Central memory CD8-positive, alpha-beta T cell (primary cell): Measurements from ENCODE around the gene SPDEF.

ENCODE experiments used
- ATAC-seq: fragments of 150-1000 bp; cut with Tn5 transposase; replicated peaks from 2 replicates; pipeline ENCODE4 v1.10.0; 2022; ENCODE audit warnings: mild to moderate bottlenecking, moderate FRiP score, moderate number of reproducible peaks; ENCODE audit not compliant: poor library complexity, severe bottlenecking; ENCODE audit errors: extremely low read depth
- DNase-seq, 2 donors: peaks; one replicate each; pipeline ENCODE4 v3.0.0; 2021; ENCODE audit warnings: low spot score in 2 of 2
- H3K27ac Mint-ChIP-seq: one replicate; pipeline ENCODE4 v1.8.0; 2022; ENCODE audit warnings: low read depth, mild to moderate bottlenecking, moderate library complexity, mixed read lengths
- H3K27me3 Mint-ChIP-seq: one replicate; pipeline ENCODE4 v1.8.0; 2022; ENCODE audit warnings: mixed read lengths
- H3K36me3 Mint-ChIP-seq: one replicate; pipeline ENCODE4 v1.8.0; 2022; ENCODE audit warnings: mild to moderate bottlenecking, moderate library complexity, mixed read lengths; ENCODE audit not compliant: insufficient read depth
- H3K4me1 Mint-ChIP-seq: one replicate; pipeline ENCODE4 v1.8.0; 2022; ENCODE audit warnings: mixed read lengths
- H3K4me3 Mint-ChIP-seq: one replicate; pipeline ENCODE4 v1.8.0; 2022; ENCODE audit warnings: mild to moderate bottlenecking, moderate library complexity, mixed read lengths
- H3K9me3 Mint-ChIP-seq: one replicate; pipeline ENCODE4 v1.8.0; 2022; ENCODE audit warnings: mixed read lengths

Gene SPDEF

DNA sequence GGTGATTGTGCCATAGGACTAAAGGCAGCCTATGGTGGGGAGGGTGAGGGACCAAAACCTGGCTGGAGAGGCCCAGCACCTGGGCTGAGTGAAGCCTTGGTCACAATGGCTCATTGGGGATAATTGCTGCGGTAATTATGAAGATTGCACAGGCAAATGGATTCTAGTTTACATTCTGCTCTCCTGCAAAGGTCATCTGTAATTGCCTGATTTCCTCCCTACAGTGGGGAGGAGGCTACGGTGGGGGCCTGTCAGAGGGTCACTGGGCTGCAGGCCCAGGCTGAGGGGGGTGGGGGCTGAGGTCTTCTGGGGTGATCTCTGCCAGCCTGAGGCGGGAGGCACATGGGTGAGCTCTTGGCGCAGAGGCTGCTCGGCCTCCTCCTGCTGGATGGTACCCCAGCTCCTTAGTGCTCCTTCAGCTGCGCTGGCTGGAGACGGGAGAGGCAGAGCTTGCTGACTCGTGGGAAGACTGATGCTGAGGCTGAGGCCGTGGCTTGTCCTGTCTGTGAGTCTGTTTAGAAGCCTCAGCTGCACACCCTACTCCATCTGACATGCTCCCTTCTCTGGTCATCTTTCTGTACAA lies 59.9 kb downstream of the SPDEF start:
- H3K27me3 Mint-ChIP-seq, result no peaks in the 10 kb centered on the region
- H3K4me3 Mint-ChIP-seq, result no peak overlapping the region
- ATAC-seq, result no peak
- DNase-seq, result no peak
- no peaks in the 10 kb centered on the region for H3K9me3 Mint-ChIP-seq
- no peak overlapping the region for H3K27ac Mint-ChIP-seq
- peaks cover 3% of the 10 kb centered on the region for H3K36me3 Mint-ChIP-seq
- H3K4me1 Mint-ChIP-seq, result peaks cover 8% of the 10 kb centered on the region

DNA sequence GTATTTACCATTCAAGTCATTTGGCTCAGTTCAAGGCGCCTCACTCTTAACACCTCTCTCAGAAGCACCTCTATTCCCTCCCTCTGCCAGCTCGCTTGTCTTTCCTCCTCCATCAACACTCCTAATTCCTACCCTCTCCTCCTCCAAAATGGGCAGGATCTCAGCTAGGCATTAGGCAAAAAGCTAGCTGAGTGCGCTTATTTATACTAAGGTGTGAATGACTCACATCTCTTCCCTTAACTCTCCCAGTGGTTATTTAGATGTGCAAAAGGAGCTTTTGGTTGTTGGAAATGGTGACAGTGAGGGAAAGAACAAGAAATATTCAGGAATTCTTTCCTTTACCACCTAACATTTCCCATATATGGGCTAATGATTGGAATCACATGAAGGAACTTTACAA lies 61.2 kb downstream of the SPDEF start:
- peaks cover 3% of the 10 kb centered on the region for H3K36me3 Mint-ChIP-seq
- H3K4me3 Mint-ChIP-seq, result no peak overlapping the region
- no peak for ATAC-seq
- H3K27me3 Mint-ChIP-seq, result no peaks in the 10 kb centered on the region
- H3K27ac Mint-ChIP-seq, result no peak overlapping the region
- peaks cover 4% of the 10 kb centered on the region for H3K4me1 Mint-ChIP-seq
- no peak for DNase-seq
- H3K9me3 Mint-ChIP-seq, result no peaks in the 10 kb centered on the region

DNA sequence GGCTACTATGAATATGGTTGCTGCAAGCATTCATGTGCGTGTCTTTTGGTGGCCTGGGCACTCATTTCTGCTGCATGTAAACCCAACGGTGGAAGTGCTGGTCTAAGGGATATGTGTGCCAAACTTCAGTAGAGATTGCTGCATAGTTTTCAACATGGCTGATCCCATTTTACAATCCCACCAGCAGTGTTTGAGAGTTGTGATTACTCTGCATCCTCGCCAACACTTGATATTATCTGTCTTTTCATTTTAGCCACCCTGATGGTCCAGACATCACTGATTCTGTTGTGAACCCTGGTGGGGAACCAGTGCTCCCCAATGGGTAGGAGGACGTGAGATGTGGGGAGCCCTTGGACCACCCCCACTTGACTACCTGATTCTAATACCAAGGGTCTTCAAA lies 62.8 kb downstream of the SPDEF start:
- Mint-ChIP-seq H3K4me3 (no peak overlapping the region), H3K27ac (no peak overlapping the region), H3K36me3 (peaks cover 3% of the 10 kb centered on the region), H3K9me3 (no peaks in the 10 kb centered on the region), H3K4me1 (peaks cover 14% of the 10 kb centered on the region), H3K27me3 (no peaks in the 10 kb centered on the region)
- ATAC-seq (no peak), DNase-seq (no peak)

DNA sequence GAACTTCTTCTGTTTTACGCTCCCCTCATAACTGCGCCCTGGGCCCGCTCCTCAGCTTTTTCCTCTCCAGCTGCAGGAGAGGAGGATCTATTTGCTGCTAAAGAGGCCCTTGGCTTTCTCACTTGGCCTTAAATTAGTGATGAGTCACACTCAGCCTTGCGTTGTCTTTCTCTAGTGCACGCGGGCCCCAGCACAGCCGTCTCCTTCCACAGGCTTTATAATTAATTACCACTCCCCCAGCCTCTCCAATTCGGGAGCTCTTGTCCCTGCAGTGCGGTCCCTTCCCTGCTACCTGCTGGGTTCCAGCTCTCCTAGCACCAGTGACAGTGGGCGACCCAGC lies 65.1 kb downstream of the SPDEF start:
- H3K27me3 Mint-ChIP-seq, result no peaks in the 10 kb centered on the region
- H3K9me3 Mint-ChIP-seq, result no peaks in the 10 kb centered on the region
- no peak for ATAC-seq
- peaks cover 29% of the 10 kb centered on the region for H3K4me1 Mint-ChIP-seq
- H3K4me3 Mint-ChIP-seq, result no peak overlapping the region
- H3K27ac Mint-ChIP-seq, result peak overlapping the region; percentile 75
- no peak for DNase-seq
- peaks cover 5% of the 10 kb centered on the region for H3K36me3 Mint-ChIP-seq

DNA sequence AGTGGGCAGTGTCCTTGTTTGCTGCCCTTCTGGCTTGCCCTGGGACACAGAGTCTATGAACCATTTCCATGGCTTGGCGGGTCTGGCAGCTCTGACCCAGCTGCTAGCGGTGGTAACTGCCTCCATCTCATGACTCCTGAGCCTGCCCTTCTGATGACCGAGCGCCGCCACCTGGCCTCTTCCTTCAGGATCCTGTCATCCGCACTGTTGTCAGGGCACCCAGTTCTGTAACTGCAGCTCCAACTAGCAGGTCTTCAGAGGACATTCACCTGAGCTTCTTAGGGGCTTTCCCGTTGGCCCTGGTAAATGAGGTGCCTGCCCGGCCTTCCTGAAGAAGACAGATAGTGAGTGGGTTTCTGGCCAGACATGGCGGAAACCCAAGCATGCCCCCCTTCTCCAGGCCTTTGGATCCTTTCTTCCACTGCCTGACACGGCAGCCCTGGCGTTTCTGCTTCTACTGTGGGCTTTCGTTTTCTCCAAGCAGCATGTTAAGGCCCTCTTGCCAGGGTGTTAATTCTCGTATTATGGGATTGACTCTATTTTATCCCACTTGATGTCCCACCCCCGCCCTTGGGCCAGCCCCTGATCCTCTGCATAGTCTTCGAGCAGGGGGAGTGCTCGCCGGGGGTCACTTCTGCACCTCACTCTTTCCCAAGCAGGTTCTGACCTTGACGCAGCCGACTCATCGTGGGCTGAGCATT lies 65.6 kb downstream of the SPDEF start:
- no peaks in the 10 kb centered on the region for H3K9me3 Mint-ChIP-seq
- DNase-seq (no peak), ATAC-seq (no peak)
- H3K27ac Mint-ChIP-seq, result peak overlapping the region; percentile 75
- H3K27me3 Mint-ChIP-seq, result no peaks in the 10 kb centered on the region
- no peak overlapping the region for H3K4me3 Mint-ChIP-seq
- peaks cover 34% of the 10 kb centered on the region for H3K4me1 Mint-ChIP-seq
- H3K36me3 Mint-ChIP-seq, result peaks cover 5% of the 10 kb centered on the region

DNA sequence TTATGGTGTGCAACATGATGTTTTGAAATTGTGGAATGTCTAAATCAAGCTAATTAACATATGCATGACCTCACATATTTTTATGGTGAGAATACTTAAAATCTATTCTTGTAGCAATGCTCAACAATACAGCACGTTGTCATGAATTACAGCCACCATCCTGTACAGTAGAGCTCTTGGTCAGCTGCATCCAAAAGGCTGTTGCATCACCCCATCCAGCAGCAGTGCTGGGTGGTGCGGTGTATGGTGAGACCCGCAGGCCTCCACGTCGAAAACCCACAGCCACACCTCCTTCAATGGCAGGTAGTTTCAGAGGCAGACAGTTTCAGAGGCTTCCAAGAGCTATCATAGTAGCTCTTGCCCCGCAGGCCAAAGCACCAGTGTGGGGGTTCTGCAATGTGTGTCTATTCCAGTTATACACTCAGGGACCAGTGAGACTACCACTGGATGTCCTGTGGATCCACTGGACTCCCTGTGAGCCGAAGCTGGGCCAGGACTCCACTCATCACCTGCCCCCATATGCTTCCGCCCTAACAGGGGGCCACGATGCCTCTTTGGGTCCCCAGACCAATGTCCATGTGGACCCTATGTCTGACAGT lies 66.8 kb downstream of the SPDEF start:
- Mint-ChIP-seq H3K9me3 (no peaks in the 10 kb centered on the region), H3K27ac (no peak overlapping the region), H3K36me3 (peaks cover 6% of the 10 kb centered on the region), H3K4me3 (no peak overlapping the region), H3K4me1 (peaks cover 46% of the 10 kb centered on the region), H3K27me3 (no peaks in the 10 kb centered on the region)
- no peak for ATAC-seq
- no peak for DNase-seq
